WERI-Rb-1 (cell line): ENCODE data around the gene UNC13B.

ENCODE experiments used
- DNase-seq: peaks from one replicate; pipeline ENCODE4 v3.0.0-alpha.2; 2020
- H3K27ac ChIP-seq: fragments of 250-450 bp; sonication (Bioruptor Pico); 2 replicates; pipeline ENCODE4 v1.5.1; 2020; ENCODE audit warnings: mild to moderate bottlenecking, moderate library complexity
- H3K27me3 ChIP-seq: fragments of 250-450 bp; sonication (Bioruptor Pico); 2 replicates; pipeline ENCODE4 v1.5.1; 2021; ENCODE audit warnings: mild to moderate bottlenecking, low read depth, moderate library complexity; ENCODE audit not compliant: insufficient read depth, severe bottlenecking
- H3K36me3 ChIP-seq: fragments of 250-450 bp; sonication (Bioruptor Pico); 2 replicates; pipeline ENCODE4 v1.5.1; 2020; ENCODE audit warnings: mild to moderate bottlenecking, moderate library complexity
- H3K4me3 ChIP-seq: 2 replicates; pipeline ENCODE4 v1.5.1; 2011; ENCODE audit warnings: low read depth, mild to moderate bottlenecking, control low read depth, low read length
- H3K9me3 ChIP-seq: fragments of 250-450 bp; sonication (Bioruptor Pico); 2 replicates; pipeline ENCODE4 v1.5.1; 2021; ENCODE audit warnings: mild to moderate bottlenecking, moderate library complexity; ENCODE audit not compliant: severe bottlenecking
- TF ChIP-seq, protein P1 (sequence below): IDR thresholded peaks from 2 replicates; pipeline ENCODE4 v1.5.1; 2011; ENCODE audit warnings: low read depth, mild to moderate bottlenecking, control low read depth, inconsistent platforms, low read length

UNC13B gene

DNA sequence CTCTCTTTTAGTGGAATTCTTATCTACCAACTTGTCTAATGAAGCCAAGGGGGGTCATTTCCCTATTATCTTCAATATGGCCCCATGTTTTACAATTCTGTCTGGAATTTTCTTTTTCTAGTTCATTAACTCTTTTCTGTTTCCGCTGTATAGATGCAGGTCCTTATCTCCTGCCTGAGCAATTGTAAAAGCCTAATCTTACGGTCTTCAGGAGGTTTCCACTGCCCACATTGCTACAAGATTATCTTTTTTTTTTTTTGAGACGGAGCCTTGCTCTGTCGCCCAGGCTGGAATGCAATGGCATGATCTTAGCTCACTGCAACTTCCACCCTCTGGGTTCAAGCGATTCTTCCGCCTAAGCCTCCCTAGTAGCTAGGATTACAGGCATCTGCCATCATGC lies 132.3 kb downstream of the UNC13B start:
- Histone ChIP-seq H3K4me3 (no peak overlapping the region), H3K9me3 (no peaks in the 10 kb centered on the region), H3K27me3 (no peaks in the 10 kb centered on the region), H3K36me3 (no peaks in the 10 kb centered on the region), H3K27ac (no peak overlapping the region)
- TF ChIP-seq, protein P1, sequence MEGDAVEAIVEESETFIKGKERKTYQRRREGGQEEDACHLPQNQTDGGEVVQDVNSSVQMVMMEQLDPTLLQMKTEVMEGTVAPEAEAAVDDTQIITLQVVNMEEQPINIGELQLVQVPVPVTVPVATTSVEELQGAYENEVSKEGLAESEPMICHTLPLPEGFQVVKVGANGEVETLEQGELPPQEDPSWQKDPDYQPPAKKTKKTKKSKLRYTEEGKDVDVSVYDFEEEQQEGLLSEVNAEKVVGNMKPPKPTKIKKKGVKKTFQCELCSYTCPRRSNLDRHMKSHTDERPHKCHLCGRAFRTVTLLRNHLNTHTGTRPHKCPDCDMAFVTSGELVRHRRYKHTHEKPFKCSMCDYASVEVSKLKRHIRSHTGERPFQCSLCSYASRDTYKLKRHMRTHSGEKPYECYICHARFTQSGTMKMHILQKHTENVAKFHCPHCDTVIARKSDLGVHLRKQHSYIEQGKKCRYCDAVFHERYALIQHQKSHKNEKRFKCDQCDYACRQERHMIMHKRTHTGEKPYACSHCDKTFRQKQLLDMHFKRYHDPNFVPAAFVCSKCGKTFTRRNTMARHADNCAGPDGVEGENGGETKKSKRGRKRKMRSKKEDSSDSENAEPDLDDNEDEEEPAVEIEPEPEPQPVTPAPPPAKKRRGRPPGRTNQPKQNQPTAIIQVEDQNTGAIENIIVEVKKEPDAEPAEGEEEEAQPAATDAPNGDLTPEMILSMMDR = no peak
- DNase-seq = no peak

DNA sequence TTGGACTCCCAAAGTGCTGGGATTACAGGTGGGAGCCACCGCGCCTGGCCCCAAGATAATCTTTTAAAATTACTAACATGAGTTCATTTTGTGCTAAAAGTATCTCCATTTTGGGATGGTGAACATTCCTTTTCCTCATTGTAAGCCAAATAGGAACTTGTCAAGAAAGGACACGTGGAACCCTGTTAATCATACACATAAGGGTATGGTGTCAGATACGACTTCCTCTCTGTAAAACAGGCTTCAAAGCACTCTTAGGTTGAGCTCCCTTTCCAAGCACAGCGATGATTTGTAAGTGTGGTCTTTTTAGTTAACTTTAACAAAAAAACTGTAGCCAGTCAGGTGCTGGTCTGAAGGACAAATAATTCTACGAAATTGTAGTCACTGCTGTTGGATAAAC lies 132.7 kb downstream of the UNC13B start:
- Histone ChIP-seq H3K4me3 (no peak overlapping the region), H3K9me3 (no peaks in the 10 kb centered on the region), H3K36me3 (no peaks in the 10 kb centered on the region), H3K27ac (no peak overlapping the region), H3K27me3 (no peaks in the 10 kb centered on the region)
- TF ChIP-seq, protein P1 = no peak
- no peak for DNase-seq

DNA sequence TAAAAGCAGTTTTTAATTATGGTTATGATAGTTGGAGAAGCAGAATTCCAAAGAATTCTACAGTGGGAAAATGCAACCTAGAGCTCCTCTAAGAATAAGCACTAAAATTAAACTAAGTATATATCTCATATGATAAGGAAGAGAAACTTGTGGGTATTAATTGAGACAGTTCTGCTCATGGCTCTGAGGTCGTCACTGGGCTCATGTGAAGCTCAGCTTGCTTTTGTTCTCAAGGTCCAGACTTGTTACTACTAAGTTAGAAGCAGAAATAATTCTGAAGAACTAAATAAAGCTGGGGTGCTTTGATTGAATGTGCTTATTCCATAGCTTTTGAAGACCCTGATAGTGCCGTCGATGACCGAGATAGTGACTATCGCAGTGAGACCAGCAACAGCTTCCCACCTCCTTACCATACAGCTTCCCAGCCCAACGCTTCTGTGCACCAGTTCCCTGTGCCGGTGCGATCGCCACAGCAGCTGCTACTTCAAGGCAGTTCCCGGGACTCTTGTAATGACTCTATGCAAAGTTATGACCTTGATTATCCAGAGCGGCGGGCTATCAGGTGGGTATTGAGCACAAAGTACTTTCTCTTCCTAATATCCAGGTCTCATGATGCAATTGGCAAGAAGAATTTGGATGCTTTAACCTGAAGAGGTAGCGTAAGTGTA lies 133.7 kb downstream of the UNC13B start:
- Histone ChIP-seq H3K27ac (no peak overlapping the region), H3K36me3 (no peaks in the 10 kb centered on the region; the same call in 1 of the 2 replicates), H3K4me3 (no peak overlapping the region), H3K9me3 (no peaks in the 10 kb centered on the region), H3K27me3 (no peaks in the 10 kb centered on the region)
- no peak for DNase-seq
- TF ChIP-seq, protein P1 = no peak

DNA sequence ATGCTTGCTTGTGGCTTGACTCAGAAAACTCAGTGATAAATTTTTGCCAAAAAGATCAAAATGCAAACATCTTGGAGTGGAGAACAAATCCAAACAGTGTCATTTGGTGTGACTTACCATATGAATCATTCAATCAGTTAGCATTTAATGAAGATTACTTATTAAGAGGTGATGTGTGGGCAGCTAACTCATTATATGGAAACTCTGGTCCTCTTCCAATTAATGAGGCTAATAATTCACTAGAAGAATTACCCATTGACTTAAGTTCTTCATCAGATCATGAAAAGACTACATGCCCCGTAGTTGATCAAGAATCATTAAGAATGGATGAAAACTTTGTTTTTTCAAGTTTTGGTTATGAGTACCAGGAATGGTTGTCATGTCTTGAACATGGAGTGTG lies 141.8 kb downstream of the UNC13B start:
- H3K36me3 ChIP-seq = no peaks in the 10 kb centered on the region; the same call in 1 of the 2 replicates
- TF ChIP-seq, protein P1 = no peak
- DNase-seq = no peak

DNA sequence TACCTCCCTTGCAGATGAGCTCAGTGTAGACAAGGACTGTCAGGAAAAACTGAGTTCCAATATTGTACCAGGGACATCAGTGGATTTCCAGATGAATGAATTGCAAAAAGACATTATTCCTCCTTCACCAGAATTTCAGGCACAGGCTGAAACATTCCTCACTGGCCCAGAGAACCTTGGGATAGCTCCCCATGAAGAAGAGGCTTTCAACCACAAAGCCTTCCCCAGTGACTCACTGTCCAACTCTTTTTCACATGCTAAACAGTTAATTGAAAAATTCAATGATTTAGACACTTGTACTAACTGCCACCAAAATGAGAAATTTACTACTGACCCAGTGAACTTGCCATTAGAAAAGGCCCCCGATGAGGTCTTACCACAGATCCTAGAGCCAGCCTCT lies 144.5 kb downstream of the UNC13B start:
- TF ChIP-seq, protein P1 = no peak
- H3K36me3 ChIP-seq = no peaks in the 10 kb centered on the region; the same call in 1 of the 2 replicates
- no peaks in the 10 kb centered on the region for H3K27me3 ChIP-seq
- no peaks in the 10 kb centered on the region for H3K9me3 ChIP-seq
- H3K4me3 ChIP-seq = no peak overlapping the region
- no peak overlapping the region for H3K27ac ChIP-seq
- DNase-seq = no peak

More for the DNA sequence above, 141.8 kb downstream of the UNC13B start:
- Histone ChIP-seq H3K27me3 (no peaks in the 10 kb centered on the region), H3K27ac (no peak overlapping the region), H3K9me3 (no peaks in the 10 kb centered on the region), H3K4me3 (no peak overlapping the region)

DNA sequence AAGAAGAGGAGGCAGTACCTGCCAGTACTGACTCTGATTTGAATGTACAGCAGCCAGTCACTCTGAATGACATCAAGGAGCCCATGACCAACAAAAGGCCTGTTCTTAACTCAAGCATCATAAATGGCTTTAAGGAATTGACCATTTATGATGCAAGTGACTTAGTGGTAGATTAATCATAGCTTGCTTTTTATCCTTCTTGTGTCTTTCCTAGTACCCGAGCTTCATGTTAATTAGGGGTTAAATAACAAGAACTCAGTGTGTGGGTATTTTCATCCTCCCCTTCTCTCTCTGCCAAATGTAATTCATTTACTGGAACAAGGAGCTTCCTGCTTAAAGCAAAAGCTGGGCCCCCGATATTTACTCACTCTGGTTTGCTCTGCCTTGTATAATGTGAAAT lies 146.5 kb downstream of the UNC13B start:
- no peak for DNase-seq
- Histone ChIP-seq H3K9me3 (no peaks in the 10 kb centered on the region), H3K36me3 (no peaks in the 10 kb centered on the region; the same call in 1 of the 2 replicates), H3K27ac (no peak overlapping the region), H3K27me3 (no peaks in the 10 kb centered on the region), H3K4me3 (no peak overlapping the region)
- TF ChIP-seq, protein P1 = no peak
